Right lobe of liver (tissue), 4 donors: ENCODE measurements around the gene PDE4B.
"Not testable (repeated sequence)": the region's sequence is repeated elsewhere in the genome, so short reads cannot be mapped to it uniquely, and the experiment has no call there.

Experiments
- POLR2A ChIP-seq: fragments of 450-650 bp; IDR thresholded peaks from one replicate; pipeline ENCODE4 v1.6.1; 2017; ENCODE audit warnings: antibody characterized with exemption, mild to moderate bottlenecking
- TF ChIP-seq, protein P1 (sequence below), 4 donors: fragments of 200-600 bp in 3 of 4; fragments of 450-650 bp in 1 of 4; IDR thresholded peaks; one replicate each; pipeline versions ENCODE4 v1.5.1 to v1.8.0; 2016 to 2022; ENCODE audit warnings: antibody characterized with exemption in 4 of 4, mild to moderate bottlenecking in 2 of 4
- donor health status: DM: no; HTN: no; CAD: no.
- donor health status: DM: no; HTN: no; CAD: no.
- donor health status: DM: no; HTN: yes; CAD: no.

DNA sequence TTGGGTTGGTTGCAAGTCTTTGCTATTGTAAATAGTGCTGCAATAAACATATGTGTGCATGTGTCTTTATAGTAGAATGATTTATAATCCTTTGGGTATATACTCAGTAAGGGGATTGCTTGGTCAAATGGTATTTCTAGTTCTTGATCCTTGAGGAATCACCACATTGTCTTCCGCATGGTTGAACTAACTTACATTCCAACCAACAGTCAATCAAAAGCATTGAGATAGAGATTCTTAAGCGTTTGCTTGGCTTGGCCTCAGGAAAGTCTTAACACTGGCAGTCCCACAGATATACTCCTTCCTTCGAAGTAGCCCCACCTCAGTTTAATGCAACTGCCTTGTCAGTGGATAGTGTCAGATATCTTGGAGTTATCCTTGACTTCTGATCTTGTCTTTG, 63.9 kb downstream of the PDE4B start:
- TF ChIP-seq, protein P1, sequence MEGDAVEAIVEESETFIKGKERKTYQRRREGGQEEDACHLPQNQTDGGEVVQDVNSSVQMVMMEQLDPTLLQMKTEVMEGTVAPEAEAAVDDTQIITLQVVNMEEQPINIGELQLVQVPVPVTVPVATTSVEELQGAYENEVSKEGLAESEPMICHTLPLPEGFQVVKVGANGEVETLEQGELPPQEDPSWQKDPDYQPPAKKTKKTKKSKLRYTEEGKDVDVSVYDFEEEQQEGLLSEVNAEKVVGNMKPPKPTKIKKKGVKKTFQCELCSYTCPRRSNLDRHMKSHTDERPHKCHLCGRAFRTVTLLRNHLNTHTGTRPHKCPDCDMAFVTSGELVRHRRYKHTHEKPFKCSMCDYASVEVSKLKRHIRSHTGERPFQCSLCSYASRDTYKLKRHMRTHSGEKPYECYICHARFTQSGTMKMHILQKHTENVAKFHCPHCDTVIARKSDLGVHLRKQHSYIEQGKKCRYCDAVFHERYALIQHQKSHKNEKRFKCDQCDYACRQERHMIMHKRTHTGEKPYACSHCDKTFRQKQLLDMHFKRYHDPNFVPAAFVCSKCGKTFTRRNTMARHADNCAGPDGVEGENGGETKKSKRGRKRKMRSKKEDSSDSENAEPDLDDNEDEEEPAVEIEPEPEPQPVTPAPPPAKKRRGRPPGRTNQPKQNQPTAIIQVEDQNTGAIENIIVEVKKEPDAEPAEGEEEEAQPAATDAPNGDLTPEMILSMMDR (IDR thresholded peaks at IDR 0.05): not testable (repeated sequence)
- not testable (repeated sequence) for TF ChIP-seq POLR2A
